Inflammatory macrophage (primary cell): Measurements from ENCODE around the gene DNAJC24.

Experiments used
- DNase-seq, 2 donors: peaks; one replicate each; pipeline ENCODE4 v3.0.0-alpha.2; 2020 to 2022

The DNAJC24 gene

DNA sequence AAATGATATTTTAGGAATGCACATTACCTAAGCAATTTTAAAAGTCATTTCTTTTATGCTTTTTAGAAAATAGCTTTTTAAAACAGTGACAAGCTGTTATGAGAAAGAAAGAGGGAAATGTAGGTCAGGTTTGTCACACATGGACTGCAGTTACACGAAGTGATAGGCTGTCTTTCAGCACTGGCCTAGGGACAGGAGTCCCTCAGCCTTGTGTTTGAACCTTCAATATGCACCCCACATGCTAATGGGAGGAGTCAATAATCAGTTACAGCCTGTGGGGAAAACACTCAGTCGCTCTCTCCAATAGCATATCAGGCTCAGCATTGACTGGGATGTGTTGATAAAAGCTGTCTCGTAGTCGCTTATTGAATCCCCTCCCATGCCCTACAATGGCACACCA, 45.8 kb downstream of the DNAJC24 start:
- no peak for DNase-seq

DNA sequence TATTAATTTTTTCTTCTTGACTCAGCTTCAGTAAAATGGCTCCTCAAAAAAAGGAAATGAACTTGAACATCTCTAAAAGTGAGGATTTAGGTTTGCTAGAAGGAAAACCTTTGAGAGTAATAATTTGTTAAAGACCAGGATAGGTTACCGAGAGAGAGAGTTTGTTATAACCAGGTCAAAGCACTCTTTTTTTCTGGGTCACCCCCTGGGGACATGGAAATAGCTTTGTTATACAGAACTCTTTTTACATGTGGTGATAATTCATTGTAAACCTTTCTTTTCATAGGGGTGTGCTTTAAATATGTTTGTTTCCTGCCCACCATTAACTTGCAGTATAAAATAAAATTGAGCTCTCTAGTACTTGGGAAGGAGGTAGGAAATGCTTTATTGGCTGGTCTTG, 47.7 kb downstream of the DNAJC24 start:
- no peak for DNase-seq

DNA sequence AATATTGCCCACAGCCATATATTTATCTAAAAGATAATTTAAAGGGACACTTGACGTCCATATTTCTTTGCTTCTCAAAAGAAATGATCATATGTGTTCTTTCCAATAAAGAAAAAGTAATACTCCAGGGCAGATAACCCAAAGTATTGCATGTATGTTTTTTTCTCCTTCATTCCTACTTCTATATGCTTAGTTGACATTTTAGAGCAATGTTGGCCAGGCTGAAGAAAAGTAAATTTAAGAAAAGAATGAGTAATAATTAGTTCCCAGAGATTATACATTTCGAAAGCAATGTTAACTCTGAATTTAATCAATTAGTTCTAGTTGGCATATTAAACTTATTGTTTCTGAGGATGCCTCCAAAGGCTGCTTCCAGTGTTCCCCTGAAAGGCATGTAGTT, 48.2 kb downstream of the DNAJC24 start:
- no peak for DNase-seq

DNA sequence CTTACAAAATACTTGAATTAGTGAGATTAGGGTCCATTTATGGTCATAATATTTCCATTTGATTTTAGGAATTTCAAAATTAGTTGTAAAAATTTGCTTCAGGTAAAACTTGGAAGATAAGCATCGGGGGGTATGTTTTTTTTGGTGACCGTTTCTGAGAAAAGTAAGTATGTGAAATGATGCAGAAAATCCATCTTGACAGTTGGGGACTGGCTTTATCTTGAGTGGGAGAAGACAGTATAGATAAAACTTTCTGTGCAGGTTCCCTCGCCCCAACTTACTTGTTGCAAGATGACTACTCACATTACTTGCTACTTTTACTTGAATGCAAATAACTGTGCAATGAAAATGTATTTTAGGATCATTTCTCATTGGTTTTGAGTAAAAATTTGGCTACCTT, 49.5 kb downstream of the DNAJC24 start:
- no peak for DNase-seq

DNA sequence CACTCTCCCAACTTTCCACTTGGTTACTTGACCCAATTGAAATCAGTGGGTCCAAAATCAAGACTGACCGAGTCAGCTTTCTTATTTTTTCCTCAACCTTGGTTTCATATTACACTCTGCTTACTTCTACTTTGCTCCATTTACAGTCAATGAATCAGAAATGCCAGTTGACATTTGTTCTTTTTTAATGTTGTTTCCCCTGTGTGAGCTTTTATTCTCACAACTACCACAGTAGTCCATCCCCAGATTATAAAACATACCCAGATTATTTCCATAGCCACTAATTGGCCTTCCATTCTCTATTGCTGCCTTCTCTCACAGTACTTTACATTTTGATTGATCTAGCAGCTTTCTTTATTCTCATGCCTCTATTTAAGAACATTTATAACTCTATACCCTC, 50.0 kb downstream of the DNAJC24 start:
- DNase-seq = no peak

DNA sequence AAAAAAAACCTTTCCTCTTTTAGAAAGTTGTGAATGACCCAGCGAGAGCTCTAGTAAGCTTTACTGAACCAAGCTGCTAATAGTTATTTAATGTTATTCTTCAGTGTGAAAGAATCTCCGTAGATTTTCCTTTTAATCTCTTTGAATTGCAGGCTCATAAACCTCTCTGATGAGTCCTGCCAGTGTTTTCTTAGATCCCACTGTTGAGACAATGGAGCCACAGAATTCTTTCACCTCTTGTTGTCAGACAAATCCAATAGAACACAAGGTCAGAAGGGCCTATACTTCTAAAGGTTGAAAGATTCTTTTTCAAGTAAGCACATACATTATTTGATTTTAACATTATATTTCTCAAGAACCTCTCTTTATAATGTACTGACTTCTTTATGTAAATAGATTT, 52.2 kb downstream of the DNAJC24 start:
- DNase-seq = no peak

DNA sequence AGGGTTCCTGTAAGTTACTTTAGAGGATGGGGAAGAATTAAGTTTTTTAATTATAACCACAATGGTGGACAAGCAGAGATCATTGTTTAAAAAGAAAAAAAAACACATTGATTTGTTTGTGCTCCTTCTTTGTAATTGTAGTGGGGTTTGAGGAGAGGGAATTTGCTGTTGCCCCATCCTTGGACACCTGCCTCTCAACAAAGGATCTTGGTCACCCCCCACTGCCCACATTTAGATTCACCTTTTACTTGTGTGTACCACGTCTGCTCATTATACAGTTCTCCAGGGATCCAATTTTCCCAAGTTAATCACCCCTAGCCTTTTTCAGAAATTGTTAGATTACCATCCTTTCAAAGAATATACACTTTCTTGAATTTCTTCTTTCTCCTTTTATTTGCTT, 53.0 kb downstream of the DNAJC24 start:
- DNase-seq = no peak

DNA sequence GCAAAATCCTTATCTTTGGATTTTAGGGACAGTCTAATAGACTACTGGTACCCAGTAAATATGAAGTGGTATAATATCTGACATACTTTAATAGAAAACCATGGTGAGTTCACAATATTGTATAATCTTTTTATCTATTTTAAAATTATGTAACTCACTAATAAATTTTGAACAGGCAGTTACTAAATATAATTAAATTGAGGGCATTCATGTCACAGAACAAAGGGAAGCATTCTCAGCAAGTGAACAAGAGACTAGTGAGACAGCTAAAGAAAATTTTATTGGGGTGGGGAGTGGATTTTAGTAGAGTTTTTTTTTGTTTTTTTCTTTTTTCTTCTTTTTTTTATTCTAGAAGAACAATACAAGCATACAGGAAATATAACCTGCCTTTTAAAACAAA, 55.0 kb downstream of the DNAJC24 start:
- no peak for DNase-seq

DNA sequence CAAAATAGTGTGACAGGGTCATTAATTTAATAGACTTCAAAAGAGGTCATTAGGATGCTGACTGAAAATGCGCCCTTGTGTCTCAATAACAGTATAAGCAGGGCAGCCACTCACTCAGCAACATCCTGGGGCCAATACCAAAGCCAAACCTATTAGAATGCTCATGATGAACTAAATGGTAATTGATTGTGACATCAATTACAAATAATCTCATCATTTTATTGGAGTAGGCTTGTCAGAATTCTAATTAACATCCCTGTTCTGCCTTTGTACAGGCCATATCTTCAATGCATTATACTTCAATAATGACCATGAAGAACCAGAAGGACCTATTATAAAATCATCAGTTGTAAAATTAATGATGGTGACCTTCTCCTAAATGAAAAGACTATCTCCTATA, 64.2 kb downstream of the DNAJC24 start:
- no peak for DNase-seq

DNA sequence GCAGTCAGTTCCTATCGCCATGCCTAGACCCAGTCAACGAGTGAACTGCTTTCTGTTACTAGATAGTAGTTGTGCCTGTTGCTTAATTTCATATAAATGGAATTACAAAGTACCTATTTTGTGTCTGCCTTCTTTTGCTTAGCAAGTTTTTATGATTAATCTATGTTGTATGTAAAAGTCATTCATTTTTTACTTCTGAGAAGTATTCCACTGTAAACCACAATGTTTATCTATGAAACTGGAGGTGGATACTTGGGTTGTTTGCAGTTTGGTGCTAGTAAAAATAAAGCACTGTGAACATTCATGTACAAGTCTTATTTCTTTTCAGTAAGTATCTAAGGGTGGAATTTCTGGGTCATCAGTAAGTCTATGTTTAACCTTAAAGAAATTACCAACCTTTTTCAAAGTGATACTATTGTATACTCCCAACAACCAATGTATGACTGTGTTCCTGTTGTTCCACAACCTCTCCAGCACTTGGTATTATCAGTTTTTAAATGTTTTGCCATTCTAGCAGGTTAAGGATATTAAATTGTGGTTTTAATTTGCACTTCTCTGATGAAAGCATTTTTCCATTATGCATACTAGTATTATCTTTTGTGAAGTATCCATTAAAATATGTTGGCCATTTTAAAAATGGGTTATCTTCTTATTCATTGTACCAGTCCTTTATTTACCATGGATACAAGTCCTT, 68.2 kb downstream of the DNAJC24 start:
- DNase-seq = no peak

DNA sequence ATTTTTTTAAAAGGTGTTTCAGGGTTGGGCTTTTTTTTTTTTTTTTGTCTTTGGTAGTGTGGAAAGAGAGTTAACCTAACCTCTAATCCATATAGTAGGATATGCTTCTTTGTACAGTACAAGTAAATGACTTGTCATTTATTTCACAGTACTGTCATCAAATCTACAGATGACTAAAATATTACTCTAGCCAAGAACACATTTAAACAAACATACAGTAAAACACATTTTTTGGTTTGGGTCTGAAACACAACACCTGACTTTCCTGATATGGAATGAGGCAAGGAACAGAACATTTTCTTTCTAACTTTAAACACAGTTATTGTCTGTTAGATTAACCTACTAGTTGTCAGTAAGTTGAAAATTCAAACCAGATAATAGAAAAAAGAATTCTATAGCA, 71.6 kb downstream of the DNAJC24 start:
- no peak for DNase-seq

DNA sequence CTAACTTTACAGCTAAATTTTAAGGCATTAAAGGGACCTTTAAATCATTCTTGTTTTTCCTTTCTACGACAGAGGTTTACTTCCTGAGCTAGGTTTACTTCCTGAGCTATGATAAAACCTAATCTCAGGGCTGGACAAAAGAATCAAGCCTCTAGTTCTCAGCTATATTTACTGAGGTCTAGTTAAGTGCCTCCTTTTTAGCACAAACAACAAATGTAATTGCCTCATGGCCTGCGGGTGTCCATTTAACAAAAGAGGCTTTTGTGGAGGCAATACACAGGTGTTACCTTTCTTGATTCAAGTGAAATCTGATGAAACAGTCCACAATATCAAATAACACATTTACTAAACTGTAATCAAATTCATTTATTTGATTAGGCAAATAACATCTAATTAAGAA, 72.4 kb downstream of the DNAJC24 start:
- no peak for DNase-seq

DNA sequence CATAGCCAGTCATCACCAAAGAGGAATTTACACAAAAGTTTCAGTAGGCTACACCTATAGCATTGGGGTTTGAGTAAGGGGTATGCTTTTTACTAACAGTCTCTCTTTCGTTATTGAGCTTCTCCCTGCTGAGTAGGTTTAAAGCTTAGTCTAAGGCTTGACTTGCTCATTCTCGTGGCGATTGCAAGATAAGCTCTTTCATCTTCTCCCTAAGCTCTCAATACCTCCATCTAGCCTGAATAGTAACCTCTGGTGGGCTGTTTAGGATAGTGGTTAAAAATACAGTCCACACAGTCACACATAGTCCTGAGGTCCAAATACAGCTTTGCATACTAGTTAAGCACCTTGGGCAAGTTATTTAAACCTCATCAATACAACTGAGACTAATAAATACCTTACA, 74.1 kb downstream of the DNAJC24 start:
- DNase-seq = no peak

DNA sequence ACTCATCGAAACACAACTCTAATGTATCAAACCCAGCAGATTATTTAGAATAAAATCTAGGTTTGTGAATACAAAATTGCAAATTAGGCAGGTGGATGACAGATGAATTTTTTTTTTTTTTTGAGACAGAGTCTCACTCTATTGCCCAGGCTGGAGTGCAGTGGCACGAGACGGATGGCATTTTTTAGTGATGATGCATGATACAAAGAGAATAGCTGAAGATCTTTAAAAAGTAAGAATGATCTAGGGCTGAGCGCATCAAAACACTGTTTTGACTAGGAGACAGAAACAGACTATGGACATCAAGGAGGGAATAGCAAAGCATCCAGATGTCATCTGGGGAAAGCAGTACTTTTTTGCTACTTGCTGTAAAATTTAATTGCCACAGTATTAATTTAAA, 76.0 kb downstream of the DNAJC24 start:
- DNase-seq = no peak

DNA sequence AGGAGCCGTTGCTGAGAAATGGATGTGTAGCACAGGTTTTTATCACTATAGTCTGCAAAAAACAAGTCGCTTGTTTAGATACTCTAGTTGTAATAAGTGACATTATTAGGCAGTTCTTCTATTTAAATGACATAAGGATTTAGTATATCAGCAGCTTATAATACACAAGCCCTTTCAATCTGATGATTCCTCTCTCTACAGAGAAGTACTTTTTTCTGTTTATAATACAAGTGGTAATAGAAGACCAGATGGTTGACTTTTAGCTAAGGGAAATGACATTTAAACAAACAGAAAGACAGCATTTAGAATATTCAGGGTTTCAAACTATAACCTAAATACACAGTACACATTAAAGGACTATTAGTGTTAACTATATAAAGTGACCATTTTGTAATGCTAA, 79.4 kb downstream of the DNAJC24 start:
- no peak for DNase-seq

DNA sequence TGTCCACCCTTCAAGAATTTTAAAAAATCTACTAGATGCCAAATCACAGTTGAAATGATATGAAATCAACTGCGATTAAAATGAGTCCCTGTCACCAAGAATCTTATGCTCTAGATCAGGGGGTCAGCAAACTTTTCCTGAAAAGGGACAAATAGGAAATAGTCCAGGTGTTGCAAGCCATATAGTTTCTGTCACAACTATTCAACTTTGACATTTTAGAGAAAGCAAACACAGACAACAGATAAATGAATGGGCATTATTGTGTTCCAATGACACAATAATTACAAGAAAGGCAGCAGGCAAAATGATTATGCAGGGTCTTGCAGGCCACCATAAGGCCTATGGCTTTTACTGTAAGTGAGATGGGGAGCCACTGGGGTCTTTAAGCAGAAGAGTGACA, 81.2 kb downstream of the DNAJC24 start:
- DNase-seq = no peak

DNA sequence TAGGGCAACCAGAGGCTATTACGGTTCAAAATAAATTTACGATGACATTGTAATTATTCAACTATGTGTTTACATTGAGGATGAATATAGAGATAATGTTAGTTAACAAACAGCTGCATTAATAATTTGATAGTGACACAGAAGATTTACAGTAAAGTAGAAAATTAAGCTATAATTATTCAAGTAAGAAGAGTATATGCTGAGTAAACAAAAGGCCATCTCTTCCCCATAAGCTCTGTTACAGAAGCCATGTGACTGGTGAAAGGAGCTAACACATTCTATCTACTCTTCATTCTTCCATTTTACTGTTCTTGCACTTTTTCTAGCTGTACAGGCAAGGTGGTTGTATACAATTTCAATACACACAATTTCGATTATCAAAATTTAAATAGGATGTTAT, 85.5 kb downstream of the DNAJC24 start:
- DNase-seq = no peak

DNA sequence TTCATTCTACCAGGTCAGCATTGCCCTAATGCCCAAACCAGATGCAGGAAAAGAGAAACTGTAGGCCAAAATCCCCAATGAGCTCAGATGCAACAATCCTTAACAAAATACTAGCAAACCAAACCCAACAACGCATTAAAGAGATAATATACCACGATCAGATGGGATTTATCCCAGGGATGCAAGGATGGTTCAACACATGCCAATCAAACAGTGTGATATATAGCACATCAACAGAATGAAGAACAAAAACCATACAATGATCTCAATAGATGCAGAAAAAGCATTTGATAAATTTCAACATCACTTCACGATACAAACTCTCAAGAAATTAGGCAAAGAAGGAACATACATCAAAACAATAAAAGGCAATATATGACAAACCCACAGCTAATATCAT, 94.8 kb downstream of the DNAJC24 start:
- no peak for DNase-seq

DNA sequence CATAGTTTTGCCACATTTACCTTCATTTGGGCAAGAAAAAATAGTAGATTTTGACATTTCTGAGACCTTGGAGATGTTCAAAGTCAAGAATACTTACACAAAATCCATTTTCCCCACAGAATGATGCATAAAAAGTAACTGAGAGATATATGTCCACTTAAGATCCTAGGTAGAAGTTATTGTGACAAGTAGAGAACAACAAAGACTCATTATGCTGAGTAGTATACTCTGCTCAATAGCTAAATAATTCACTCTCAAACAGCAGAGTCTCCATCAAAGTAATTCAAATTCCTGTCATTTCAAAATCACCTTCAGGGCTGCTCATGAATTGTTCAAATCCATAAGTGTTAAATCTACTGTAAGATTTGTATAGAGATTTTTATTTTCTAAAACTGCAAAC, 104.4 kb downstream of the DNAJC24 start:
- no peak for DNase-seq

DNA sequence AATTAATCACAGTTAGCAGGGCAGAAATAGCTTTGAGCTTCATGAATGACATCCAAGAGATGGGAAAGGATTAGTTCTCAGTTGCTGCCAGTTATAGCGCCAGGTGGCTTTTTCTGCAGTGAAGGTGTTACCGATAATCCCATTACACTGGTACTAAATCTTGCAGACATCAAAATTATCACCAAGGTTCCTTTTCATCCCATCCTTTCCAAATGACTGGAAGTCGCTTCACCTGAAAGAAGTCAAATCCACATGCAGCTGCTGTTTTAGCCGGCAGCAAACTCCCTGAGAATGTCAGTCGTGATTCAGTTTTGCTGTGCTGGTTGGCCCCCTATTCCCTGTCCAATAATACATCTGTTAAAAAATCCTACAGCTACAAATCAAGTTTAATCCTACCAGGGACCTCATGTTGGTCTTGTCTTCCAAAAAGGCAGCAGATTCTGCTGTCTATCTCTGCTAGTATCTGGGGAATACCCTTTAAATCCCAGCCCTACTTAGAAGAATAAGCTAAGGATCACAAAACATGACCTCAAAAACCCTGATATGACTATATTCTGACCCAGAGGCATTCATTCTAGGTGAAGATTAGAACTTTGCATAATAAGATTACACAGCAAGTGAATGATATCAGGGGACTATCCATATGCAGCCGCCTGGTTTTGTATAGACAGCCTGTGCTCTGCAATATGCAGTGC, 108.0 kb downstream of the DNAJC24 start:
- DNase-seq = no peak

DNA sequence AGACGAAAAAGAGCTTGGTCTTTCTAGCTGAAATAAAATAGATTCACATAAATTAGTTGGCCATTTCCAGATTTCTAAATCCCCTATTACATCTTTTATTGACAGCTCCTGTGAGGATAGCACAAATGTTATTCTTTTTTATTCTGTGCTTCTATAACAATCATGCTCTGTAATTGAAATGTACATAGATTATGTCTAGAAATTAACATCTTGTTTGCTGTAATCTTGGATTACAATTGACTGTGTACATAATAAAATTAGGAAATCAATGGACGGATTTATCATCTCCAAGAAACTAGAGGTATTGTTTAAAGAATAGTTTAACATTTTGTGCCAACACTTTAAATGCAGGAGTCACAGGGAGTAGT, 108.5 kb downstream of the DNAJC24 start:
- no peak for DNase-seq

DNA sequence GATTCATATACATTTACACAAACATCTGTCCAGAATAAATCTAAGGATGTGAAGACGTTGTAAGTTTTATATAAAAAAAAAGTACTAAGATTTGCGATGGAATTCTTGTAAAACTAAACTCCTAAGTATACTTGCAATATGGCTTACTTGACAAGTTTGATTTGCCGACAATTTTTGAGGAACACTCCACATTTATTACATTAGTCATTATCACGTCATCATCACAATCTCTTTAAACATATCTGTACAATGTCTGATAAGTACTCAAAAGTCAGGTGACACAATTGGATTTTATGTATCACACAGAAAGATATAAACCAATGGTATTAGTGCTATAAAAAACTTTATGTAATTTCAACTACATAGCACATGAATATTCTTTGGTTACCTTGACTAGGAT, 109.4 kb downstream of the DNAJC24 start:
- no peak for DNase-seq

DNA sequence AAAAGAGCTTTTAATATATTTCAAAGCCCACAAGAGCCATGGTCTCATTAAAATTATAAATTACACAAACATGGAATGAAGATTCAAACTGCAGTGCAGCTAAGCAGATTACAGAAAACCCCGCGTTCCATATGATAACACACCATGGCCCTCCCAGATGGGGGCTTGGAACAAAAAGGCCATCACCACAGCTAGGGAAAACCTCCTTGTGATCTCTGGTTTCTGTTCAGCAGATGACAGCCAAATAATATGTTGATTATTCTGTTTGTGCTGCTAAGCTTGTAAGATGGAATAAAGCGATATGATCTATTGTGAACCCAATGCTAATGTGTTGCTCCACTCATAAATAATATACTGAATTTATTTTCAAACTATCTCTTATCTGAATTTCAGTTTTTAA, 111.3 kb downstream of the DNAJC24 start:
- DNase-seq = no peak
